H9 (cell line): ENCODE data around the gene RBM34. TPM values are rescaled to one million over a fixed set of nuclear protein-coding genes. Genes with fewer than 3 reads are reported as not detected.
A peak's percentile ranks its signal among the peaks of the same experiment; 100 is the strongest.

Experiments used
- DNase-seq: peaks from one replicate; pipeline ENCODE4 v3.0.0-alpha.2; 2017
- H2AFZ ChIP-seq: one replicate; pipeline ENCODE4 v1.6.1; 2013; ENCODE audit warnings: mild to moderate bottlenecking, low read length, control low read depth, moderate library complexity
- H2AK5ac ChIP-seq: 2 replicates; pipeline ENCODE4 v1.6.1; 2013; ENCODE audit warnings: low read length, control low read depth, mixed read lengths; ENCODE audit not compliant: insufficient read length
- H2BK120ac ChIP-seq: one replicate; pipeline ENCODE4 v1.6.1; 2013; ENCODE audit warnings: low read depth, mild to moderate bottlenecking, low read length, control low read depth, inconsistent platforms; ENCODE audit not compliant: poor library complexity, severe bottlenecking
- H2BK12ac ChIP-seq: 2 replicates; pipeline ENCODE4 v1.6.1; 2013; ENCODE audit warnings: low read length, control low read depth, mixed read lengths, low read depth; ENCODE audit not compliant: insufficient read length
- H2BK15ac ChIP-seq: 2 replicates; pipeline ENCODE4 v1.6.1; 2013; ENCODE audit warnings: low read depth, low read length, control low read depth
- H2BK20ac ChIP-seq: one replicate; pipeline ENCODE4 v1.6.1; 2013; ENCODE audit warnings: low read depth, mild to moderate bottlenecking, low read length, control low read depth, inconsistent platforms; ENCODE audit not compliant: poor library complexity, severe bottlenecking
- H2BK5ac ChIP-seq: 2 replicates; pipeline ENCODE4 v1.6.1; 2013; ENCODE audit warnings: low read length, control low read depth, mixed read lengths; ENCODE audit not compliant: insufficient read length
- H3K14ac ChIP-seq: 2 replicates; pipeline ENCODE4 v1.6.1; 2013; ENCODE audit warnings: low read length, control low read depth; ENCODE audit not compliant: insufficient read depth
- H3K18ac ChIP-seq: 2 replicates; pipeline ENCODE4 v1.6.1; 2013; ENCODE audit warnings: low read depth, mild to moderate bottlenecking, mixed read lengths, low read length, control low read depth; ENCODE audit not compliant: insufficient read length
- H3K23ac ChIP-seq: 2 replicates; pipeline ENCODE4 v1.6.1; 2013; ENCODE audit warnings: low read length, control low read depth, mixed read lengths, low read depth; ENCODE audit not compliant: insufficient read length
- H3K23me2 ChIP-seq: 2 replicates; pipeline ENCODE4 v1.6.1; 2013; ENCODE audit warnings: low read depth, mild to moderate bottlenecking, mixed read lengths, low read length, control low read depth; ENCODE audit not compliant: insufficient read length, poor library complexity, severe bottlenecking
- H3K27ac ChIP-seq: 2 replicates; pipeline ENCODE4 v1.5.1; 2013; ENCODE audit warnings: low read length, control low read depth, mixed read lengths, low read depth; ENCODE audit not compliant: insufficient read length
- H3K27me3 ChIP-seq: 2 replicates; pipeline ENCODE4 v1.6.1; 2013; ENCODE audit warnings: low read length, control low read depth, inconsistent platforms; ENCODE audit not compliant: insufficient read depth
- H3K4ac ChIP-seq: 2 replicates; pipeline ENCODE4 v1.6.1; 2013; ENCODE audit warnings: low read depth, mild to moderate bottlenecking, control low read depth, inconsistent platforms, low read length, moderate library complexity
- H3K4me1 ChIP-seq: 2 replicates; pipeline ENCODE4 v1.6.1; 2013; ENCODE audit warnings: low read length, control low read depth, inconsistent platforms; ENCODE audit not compliant: insufficient read depth
- H3K4me2 ChIP-seq: 2 replicates; pipeline ENCODE4 v1.6.1; 2013; ENCODE audit warnings: low read length, control low read depth, mixed read lengths; ENCODE audit not compliant: insufficient read length, insufficient read depth
- H3K56ac ChIP-seq: 2 replicates; pipeline ENCODE4 v1.6.1; 2013; ENCODE audit warnings: low read depth, mild to moderate bottlenecking, mixed read lengths, low read length, control low read depth; ENCODE audit not compliant: insufficient read length
- H3K79me1 ChIP-seq: 2 replicates; pipeline ENCODE4 v1.6.1; 2013; ENCODE audit warnings: low read depth, mild to moderate bottlenecking, moderate library complexity, low read length, control low read depth, inconsistent platforms; ENCODE audit not compliant: insufficient read depth, poor library complexity, severe bottlenecking
- H3K79me2 ChIP-seq: 2 replicates; pipeline ENCODE4 v1.6.1; 2013; ENCODE audit warnings: low read length, control low read depth, inconsistent platforms; ENCODE audit not compliant: insufficient read depth
- H3K9ac ChIP-seq: 2 replicates; pipeline ENCODE4 v1.6.1; 2013; ENCODE audit warnings: low read length, control low read depth, mixed read lengths; ENCODE audit not compliant: insufficient read length; ENCODE audit errors: extremely low read depth
- H3K9me3 ChIP-seq: one replicate; pipeline ENCODE4 v1.6.1; 2013; ENCODE audit warnings: low read depth, low read length, inconsistent platforms; ENCODE audit not compliant: control insufficient read depth
- H3T11ph ChIP-seq: one replicate; pipeline ENCODE4 v1.6.1; 2013; ENCODE audit warnings: mild to moderate bottlenecking, low read length, control low read depth, inconsistent platforms
- H4K20me1 ChIP-seq: one replicate; pipeline ENCODE4 v1.6.1; 2013; ENCODE audit not compliant: control insufficient read depth, insufficient read length, insufficient read depth
- H4K5ac ChIP-seq: 2 replicates; pipeline ENCODE4 v1.6.1; 2013; ENCODE audit warnings: low read depth, mild to moderate bottlenecking, mixed read lengths, low read length, control low read depth; ENCODE audit not compliant: insufficient read length
- H4K8ac ChIP-seq: replicated peaks from 2 replicates; pipeline ENCODE4 v1.6.1; 2013; ENCODE audit warnings: low read length, control low read depth, mixed read lengths, low read depth; ENCODE audit not compliant: insufficient read length
- H4K91ac ChIP-seq: 2 replicates; pipeline ENCODE4 v1.6.1; 2013; ENCODE audit warnings: low read depth, mild to moderate bottlenecking, moderate library complexity, mixed read lengths, low read length, control low read depth; ENCODE audit not compliant: insufficient read length
- H3K27ac Mint-ChIP-seq, 3 experiments: 2 replicates in 2 of 3; 3 replicates in 1 of 3; pipeline ENCODE4 v1.8.0; 2020 to 2021; ENCODE audit warnings: mixed read lengths in 3 of 3, mild to moderate bottlenecking in 1 of 3, moderate library complexity in 1 of 3
- H3K27me3 Mint-ChIP-seq: 2 replicates; pipeline ENCODE4 v1.8.0; 2021; ENCODE audit warnings: low read depth, mild to moderate bottlenecking, moderate library complexity, mixed read lengths
- H3K36me3 Mint-ChIP-seq, 3 experiments: 2 replicates in 2 of 3; 3 replicates in 1 of 3; pipeline ENCODE4 v1.8.0; 2020 to 2021; ENCODE audit warnings: low read depth in 3 of 3, mixed read lengths in 3 of 3; ENCODE audit not compliant: insufficient read depth in 1 of 3
- H3K4me1 Mint-ChIP-seq, 2 experiments: 2 replicates each; pipeline ENCODE4 v1.8.0; 2020; ENCODE audit warnings: mixed read lengths in 2 of 2
- H3K4me3 Mint-ChIP-seq, 2 experiments: 2 replicates in 1 of 2; 3 replicates in 1 of 2; pipeline ENCODE4 v1.8.0; 2020 to 2021; ENCODE audit warnings: mild to moderate bottlenecking in 2 of 2, mixed read lengths in 2 of 2, moderate library complexity in 1 of 2
- H3K9me3 Mint-ChIP-seq, 2 experiments: 2 replicates in 1 of 2; 3 replicates in 1 of 2; pipeline ENCODE4 v1.8.0; 2020; ENCODE audit warnings: mild to moderate bottlenecking in 2 of 2, mixed read lengths in 2 of 2, moderate library complexity in 1 of 2
- CTCF ChIP-seq: fragments of 200-600 bp; sonication (generic); conservative IDR thresholded peaks from 3 replicates; pipeline ENCODE4 v1.8.0; 2021; ENCODE audit warnings: antibody characterized with exemption, mild to moderate bottlenecking
- WGBS: extraction: QIAGEN DNeasy Blood & Tissue Kit; methylation state at CpG from one replicate; pipeline ENCODE4 v1.1.7; 2013; ENCODE audit warnings: missing lambda C conversion rate, low lambda C conversion rate, mixed read lengths; ENCODE audit not compliant: insufficient read length; ENCODE audit errors: extremely low coverage; 5-methylcytosine and 5-hydroxymethylcytosine counted together
- total RNA-seq: library from RNA; stranded (reverse); gene quantifications from 2 replicates; pipeline ENCODE4 v1.2.1, GENCODE V29; 2021

RBM34 gene
- total RNA-seq, 1 experiment from 2014 or later: 121 TPM

GRCh38 chr1:235108876-235109275 is 52.2 kb downstream of the RBM34 start:
- Histone ChIP-seq H3K79me2 (no peaks in the 10 kb centered on the region), H3K9ac (no peak overlapping the region), H4K5ac (no peak overlapping the region), H3K23me2 (no peaks in the 10 kb centered on the region), H4K91ac (no peak overlapping the region), H3K27ac (no peak overlapping the region), H4K20me1 (no peaks in the 10 kb centered on the region), H4K8ac (no peak overlapping the region), H3K9me3 (no peaks in the 10 kb centered on the region), H3K27me3 (no peaks in the 10 kb centered on the region), H2BK15ac (no peak overlapping the region), H3K4ac (no peak overlapping the region), H2AK5ac (no peak overlapping the region), H2AFZ (no peak overlapping the region), H3K4me2 (no peak overlapping the region), H3K23ac (no peak overlapping the region), H3T11ph (no peak overlapping the region), H2BK12ac (no peak overlapping the region), H3K79me1 (no peaks in the 10 kb centered on the region), H3K18ac (no peak overlapping the region), H3K14ac (no peak overlapping the region), H2BK20ac (no peak overlapping the region), H3K4me1 (no peaks in the 10 kb centered on the region), H2BK120ac (no peak overlapping the region), H3K56ac (no peak overlapping the region), H2BK5ac (no peak overlapping the region)
- no peak overlapping the region for H3K4me3 Mint-ChIP-seq
- peak overlapping the region in 1 of 3 experiments; percentile 24; a peak in 1 of 7 replicates for H3K27ac Mint-ChIP-seq
- H3K36me3 Mint-ChIP-seq: peaks cover 46 to 67% (median 60%) of the 10 kb centered on the region in 3 experiments
- H3K27me3 Mint-ChIP-seq: peaks cover 3% of the 10 kb centered on the region
- TF ChIP-seq CTCF: no peak
- DNase-seq: no peak
- no CpG with 5 or more reads among the region's 11 CpGs for WGBS
- no peaks in the 10 kb centered on the region for H3K9me3 Mint-ChIP-seq
- peaks cover 10 to 13% of the 10 kb centered on the region in 2 experiments for H3K4me1 Mint-ChIP-seq
